Panc1 (cell line): ENCODE measurements around the gene SERP2. TPM values are rescaled to one million over a fixed set of nuclear protein-coding genes. Genes with fewer than 3 reads are reported as not detected.

Source experiments
- ATAC-seq: fragments of 200-7000 bp; cut with Tn5 transposase; 2 replicates; pipeline ENCODE4 v1.9.1; 2020; ENCODE audit warnings: mild to moderate bottlenecking, moderate library complexity
- BruUV-seq: library from RNA; stranded (reverse); fragments of 400-500 nt; replicated peaks from 2 replicates; lab custom pipeline; 2021; lab: Mats Ljungman, UMichigan
- CTCF ChIA-PET: fragments of 300-600 bp; sonication (Branson Sonifier 250); formaldehyde crosslinking; loops from one replicate; lab custom pipeline; 2022; ENCODE audit warnings: antibody characterized with exemption; lab: Charles Lee
- POLR2A ChIA-PET: fragments of 300-600 bp; sonication (Branson Sonifier 250); formaldehyde crosslinking; loops from one replicate; lab custom pipeline; 2022; ENCODE audit warnings: antibody characterized with exemption; lab: Charles Lee
- DNase-seq: peaks from one replicate; pipeline ENCODE4 v3.0.0-alpha.2; 2010; ENCODE audit warnings: low read depth, low spot score
- H3K27ac ChIP-seq: 2 replicates; pipeline ENCODE4 v1.5.1; 2011; ENCODE audit warnings: mild to moderate bottlenecking, low read length, inconsistent platforms
- H3K27me3 ChIP-seq: fragments of 200-500 bp; sonication (Bioruptor generic); 2 replicates; pipeline ENCODE4 v1.6.0; 2014; ENCODE audit warnings: low read length, inconsistent platforms; ENCODE audit not compliant: control insufficient read depth, insufficient read depth
- H3K36me3 ChIP-seq: fragments of 200-500 bp; sonication (Bioruptor generic); 2 replicates; pipeline ENCODE4 v1.5.1; 2014; ENCODE audit warnings: inconsistent platforms, mild to moderate bottlenecking, low read length, moderate library complexity; ENCODE audit not compliant: control insufficient read depth, insufficient read depth
- H3K4me1 ChIP-seq: 2 replicates; pipeline ENCODE4 v1.5.1; 2011; ENCODE audit warnings: inconsistent platforms, mild to moderate bottlenecking, low read length, moderate library complexity; ENCODE audit not compliant: control insufficient read depth, insufficient read depth
- H3K4me3 ChIP-seq, 2 experiments: 2 replicates each; pipeline ENCODE4 v1.5.1; 2011 to 2012; ENCODE audit warnings: low read depth in 2 of 2, low read length in 2 of 2, mild to moderate bottlenecking in 2 of 2, inconsistent platforms in 1 of 2, moderate library complexity in 1 of 2
- H3K9me3 ChIP-seq: fragments of 200-500 bp; sonication (Bioruptor generic); 2 replicates; pipeline ENCODE4 v1.5.1; 2014; ENCODE audit warnings: low read depth, mild to moderate bottlenecking, inconsistent platforms, low read length, moderate library complexity; ENCODE audit not compliant: control insufficient read depth, insufficient read depth
- CTCF ChIP-seq: fragments of 450-650 bp; IDR thresholded peaks from 2 replicates; pipeline ENCODE4 v1.5.1; 2017; ENCODE audit warnings: mild to moderate bottlenecking
- POLR2AphosphoS5 ChIP-seq: IDR thresholded peaks from 2 replicates; pipeline ENCODE4 v1.6.1; 2012; ENCODE audit warnings: mild to moderate bottlenecking, low read depth, low read length, moderate library complexity
- REST ChIP-seq, 2 experiments: IDR thresholded peaks; 2 replicates each; pipeline ENCODE4 v1.6.1; 2011 to 2012; ENCODE audit warnings: low read depth in 2 of 2, control low read depth in 1 of 2, low read length in 1 of 2, mild to moderate bottlenecking in 1 of 2, moderate library complexity in 1 of 2; ENCODE audit not compliant: insufficient read depth in 1 of 2
- SIN3A ChIP-seq: IDR thresholded peaks from 2 replicates; pipeline ENCODE4 v1.6.1; 2012; ENCODE audit warnings: low read depth, mild to moderate bottlenecking, low read length, moderate library complexity, borderline replicate concordance; ENCODE audit not compliant: insufficient read depth
- TCF7L2 ChIP-seq: IDR thresholded peaks from 2 replicates; pipeline ENCODE4 v1.6.1; 2011; ENCODE audit warnings: mild to moderate bottlenecking, low read depth, low read length, inconsistent platforms
- in situ Hi-C: cut with HindIII; loops from 2 replicates; pipeline ENCODE4 v1.10.0; 2016; ENCODE audit warnings: low sequenced_read_pairs, low pct_unique_long_range_greater_than_20kb
- intact Hi-C: fragments of 100-400 bp; cut with micrococcal nuclease; formaldehyde crosslinking; loops from one replicate; pipeline ENCODE4 v1.10.0; 2022; ENCODE audit not compliant: unreplicated experiment
- total RNA-seq: library from RNA; stranded (reverse); gene quantifications from one replicate; pipeline ENCODE4 v1.2.1, GENCODE V29; 2021; ENCODE audit not compliant: unreplicated experiment

Gene SERP2
- total RNA-seq, 1 experiment from 2014 or later: 0.18 TPM

- Histone ChIP-seq H3K4me1 (no peaks in the 10 kb centered on the region), H3K36me3 (no peaks in the 10 kb centered on the region), H3K4me3 (no peak overlapping the region), H3K27ac (no peak overlapping the region), H3K27me3 (no peaks in the 10 kb centered on the region), H3K9me3 (no peaks in the 10 kb centered on the region)
- intact Hi-C loops: no loop called here
- in situ Hi-C loops: no loop called here
- no peak for ATAC-seq
- BruUV-seq: no TSS peak
- no peak for DNase-seq
- ChIA-PET CTCF (no interaction called here), POLR2A (no interaction called here)
- TF ChIP-seq TCF7L2 (no peak), CTCF (no peak), REST (IDR thresholded peaks at IDR 0.05; ENCODE audit: insufficient read depth in 1 of 2, low read depth in 2 of 2, low read length in 1 of 2) (no peak), SIN3A (no peak), POLR2AphosphoS5 (no peak)
These were observed 12.2 kb downstream of the SERP2 start for GRCh38 chr13:44385847-44386246.

GRCh38 chr13:44386913-44387556 lies 13.4 kb downstream of the SERP2 start:
- Histone ChIP-seq H3K4me3 (no peak overlapping the region), H3K4me1 (no peaks in the 10 kb centered on the region), H3K9me3 (no peaks in the 10 kb centered on the region), H3K27ac (no peak overlapping the region), H3K27me3 (no peaks in the 10 kb centered on the region), H3K36me3 (no peaks in the 10 kb centered on the region)
- in situ Hi-C loops (no loop called here), intact Hi-C loops (no loop called here)
- no peak for TF ChIP-seq TCF7L2
- no peak for TF ChIP-seq SIN3A
- no peak for TF ChIP-seq REST (IDR thresholded peaks at IDR 0.05; ENCODE audit: insufficient read depth in 1 of 2, low read depth in 2 of 2, low read length in 1 of 2)
- no peak for TF ChIP-seq POLR2AphosphoS5
- TF ChIP-seq CTCF: no peak
- ChIA-PET POLR2A (no interaction called here), CTCF (no interaction called here)
- DNase-seq: no peak
- no peak for ATAC-seq
- no TSS peak for BruUV-seq
